Neural cell (in vitro differentiated cells): Measurements from ENCODE around the gene MIS18BP1.

Experiments
- EP300 ChIP-seq: fragments of 450-650 bp; conservative IDR thresholded peaks from 2 replicates; pipeline ENCODE4 v1.6.1; 2014; ENCODE audit warnings: antibody characterized with exemption, mild to moderate bottlenecking, moderate library complexity; ENCODE audit not compliant: poor library complexity, severe bottlenecking
- EZH2 ChIP-seq: fragments of 200-600, 300-800 bp; shearing (Covaris generic), sonication (generic); IDR thresholded peaks from 2 replicates; pipeline ENCODE4 v1.6.1; 2014; ENCODE audit warnings: antibody characterized with exemption, low read length, borderline replicate concordance, mild to moderate bottlenecking; ENCODE audit not compliant: insufficient read depth, poor library complexity, severe bottlenecking
- MXI1 ChIP-seq: fragments of 450-650 bp; conservative IDR thresholded peaks from 2 replicates; pipeline ENCODE4 v1.6.1; 2014; ENCODE audit warnings: antibody characterized with exemption, mild to moderate bottlenecking; ENCODE audit not compliant: poor library complexity, severe bottlenecking
- POLR2AphosphoS5 ChIP-seq: IDR thresholded peaks from 2 replicates; pipeline ENCODE4 v1.6.1; 2012
- RAD21 ChIP-seq: fragments of 450-650 bp; conservative IDR thresholded peaks from 2 replicates; pipeline ENCODE4 v1.6.1; 2014; ENCODE audit warnings: antibody characterized with exemption, mild to moderate bottlenecking, moderate library complexity
- REST ChIP-seq: IDR thresholded peaks from 2 replicates; pipeline ENCODE4 v1.6.1; 2012; ENCODE audit warnings: borderline replicate concordance
- SMC3 ChIP-seq: fragments of 450-650 bp; conservative IDR thresholded peaks from 2 replicates; pipeline ENCODE4 v1.6.1; 2014; ENCODE audit warnings: antibody characterized with exemption, mild to moderate bottlenecking, moderate library complexity; ENCODE audit not compliant: poor library complexity
- TAF1 ChIP-seq: IDR thresholded peaks from 2 replicates; pipeline ENCODE4 v1.6.1; 2012; ENCODE audit warnings: low read depth
- TF ChIP-seq, protein P1 (sequence below): fragments of 450-650 bp; IDR thresholded peaks from 2 replicates; pipeline ENCODE4 v1.5.1; 2014; ENCODE audit warnings: antibody characterized with exemption, mild to moderate bottlenecking, moderate library complexity; ENCODE audit not compliant: poor library complexity, severe bottlenecking

DNA sequence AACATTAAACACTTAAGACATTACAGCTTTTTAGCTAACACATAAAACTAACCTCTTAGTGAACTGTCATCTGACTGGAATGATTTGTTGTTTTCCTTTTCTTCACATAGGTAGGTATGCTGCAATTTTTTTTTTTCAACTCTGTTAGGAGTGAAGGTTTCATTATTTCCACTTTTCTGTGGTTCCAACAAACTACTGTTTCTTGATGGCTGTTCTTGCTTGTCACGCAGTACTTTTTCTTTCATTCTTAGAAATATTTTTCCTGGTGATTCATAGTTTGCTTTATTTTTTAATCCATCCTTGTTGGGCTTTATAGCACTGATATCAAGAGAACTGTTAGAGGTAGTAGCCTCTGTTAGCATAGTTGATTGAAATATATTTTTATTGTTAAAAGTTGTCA, 6.3 kb downstream of the MIS18BP1 start:
- TF ChIP-seq EZH2 (no peak), POLR2AphosphoS5 (no peak), EP300 (no peak), MXI1 (no peak), TAF1 (no peak), SMC3 (no peak), REST (no peak), RAD21 (no peak)
- TF ChIP-seq, protein P1, sequence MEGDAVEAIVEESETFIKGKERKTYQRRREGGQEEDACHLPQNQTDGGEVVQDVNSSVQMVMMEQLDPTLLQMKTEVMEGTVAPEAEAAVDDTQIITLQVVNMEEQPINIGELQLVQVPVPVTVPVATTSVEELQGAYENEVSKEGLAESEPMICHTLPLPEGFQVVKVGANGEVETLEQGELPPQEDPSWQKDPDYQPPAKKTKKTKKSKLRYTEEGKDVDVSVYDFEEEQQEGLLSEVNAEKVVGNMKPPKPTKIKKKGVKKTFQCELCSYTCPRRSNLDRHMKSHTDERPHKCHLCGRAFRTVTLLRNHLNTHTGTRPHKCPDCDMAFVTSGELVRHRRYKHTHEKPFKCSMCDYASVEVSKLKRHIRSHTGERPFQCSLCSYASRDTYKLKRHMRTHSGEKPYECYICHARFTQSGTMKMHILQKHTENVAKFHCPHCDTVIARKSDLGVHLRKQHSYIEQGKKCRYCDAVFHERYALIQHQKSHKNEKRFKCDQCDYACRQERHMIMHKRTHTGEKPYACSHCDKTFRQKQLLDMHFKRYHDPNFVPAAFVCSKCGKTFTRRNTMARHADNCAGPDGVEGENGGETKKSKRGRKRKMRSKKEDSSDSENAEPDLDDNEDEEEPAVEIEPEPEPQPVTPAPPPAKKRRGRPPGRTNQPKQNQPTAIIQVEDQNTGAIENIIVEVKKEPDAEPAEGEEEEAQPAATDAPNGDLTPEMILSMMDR: no peak
